GM12872 (cell line): ENCODE results near the gene CMPK1.

Experiments used
- TF ChIP-seq, protein P1 (sequence below): IDR thresholded peaks from 3 replicates; pipeline ENCODE4 v1.5.1; 2011; ENCODE audit warnings: low read depth, mild to moderate bottlenecking, low read length, moderate library complexity; ENCODE audit not compliant: insufficient read depth

The CMPK1 gene

DNA sequence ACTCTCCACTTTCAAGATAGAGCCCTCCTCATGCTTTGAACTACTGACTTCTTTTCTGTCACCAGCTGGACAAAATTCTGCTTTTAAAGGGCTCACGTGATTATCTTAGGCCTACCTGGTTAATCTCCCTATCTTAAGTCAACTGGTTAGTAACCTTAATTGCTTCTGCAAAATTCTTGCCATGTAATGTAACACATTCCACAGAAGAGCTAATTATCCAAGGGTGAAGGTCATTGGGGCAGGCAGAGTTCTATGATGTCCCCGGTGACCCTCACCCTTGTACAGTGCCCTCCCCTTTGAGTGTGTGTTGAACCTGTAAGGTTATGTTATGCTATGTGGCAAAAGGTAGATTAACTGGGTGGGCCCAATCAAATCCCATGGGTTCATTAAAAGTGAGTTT, 57.3 kb downstream of the CMPK1 start:
- TF ChIP-seq, protein P1, sequence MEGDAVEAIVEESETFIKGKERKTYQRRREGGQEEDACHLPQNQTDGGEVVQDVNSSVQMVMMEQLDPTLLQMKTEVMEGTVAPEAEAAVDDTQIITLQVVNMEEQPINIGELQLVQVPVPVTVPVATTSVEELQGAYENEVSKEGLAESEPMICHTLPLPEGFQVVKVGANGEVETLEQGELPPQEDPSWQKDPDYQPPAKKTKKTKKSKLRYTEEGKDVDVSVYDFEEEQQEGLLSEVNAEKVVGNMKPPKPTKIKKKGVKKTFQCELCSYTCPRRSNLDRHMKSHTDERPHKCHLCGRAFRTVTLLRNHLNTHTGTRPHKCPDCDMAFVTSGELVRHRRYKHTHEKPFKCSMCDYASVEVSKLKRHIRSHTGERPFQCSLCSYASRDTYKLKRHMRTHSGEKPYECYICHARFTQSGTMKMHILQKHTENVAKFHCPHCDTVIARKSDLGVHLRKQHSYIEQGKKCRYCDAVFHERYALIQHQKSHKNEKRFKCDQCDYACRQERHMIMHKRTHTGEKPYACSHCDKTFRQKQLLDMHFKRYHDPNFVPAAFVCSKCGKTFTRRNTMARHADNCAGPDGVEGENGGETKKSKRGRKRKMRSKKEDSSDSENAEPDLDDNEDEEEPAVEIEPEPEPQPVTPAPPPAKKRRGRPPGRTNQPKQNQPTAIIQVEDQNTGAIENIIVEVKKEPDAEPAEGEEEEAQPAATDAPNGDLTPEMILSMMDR: no peak

DNA sequence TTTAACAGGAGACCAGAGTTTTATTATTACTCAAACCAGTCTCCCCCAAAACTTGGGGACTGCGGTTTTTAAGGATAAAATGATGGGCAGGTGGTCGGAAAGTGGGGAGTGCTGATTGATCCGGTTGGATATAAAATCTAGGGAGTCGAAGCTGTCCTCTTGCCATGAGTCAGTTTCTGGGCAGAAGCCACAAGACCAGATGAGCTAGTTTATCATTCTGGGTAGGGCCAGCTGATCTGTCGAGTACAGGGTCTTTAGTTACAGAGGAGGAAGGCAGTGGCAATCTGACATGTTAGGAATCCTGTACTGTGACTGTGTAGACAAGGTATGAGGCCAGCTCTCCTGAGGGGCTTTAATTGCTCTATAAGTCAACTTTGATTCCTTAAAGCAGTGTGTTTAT, 59.6 kb downstream of the CMPK1 start:
- TF ChIP-seq, protein P1: no peak

DNA sequence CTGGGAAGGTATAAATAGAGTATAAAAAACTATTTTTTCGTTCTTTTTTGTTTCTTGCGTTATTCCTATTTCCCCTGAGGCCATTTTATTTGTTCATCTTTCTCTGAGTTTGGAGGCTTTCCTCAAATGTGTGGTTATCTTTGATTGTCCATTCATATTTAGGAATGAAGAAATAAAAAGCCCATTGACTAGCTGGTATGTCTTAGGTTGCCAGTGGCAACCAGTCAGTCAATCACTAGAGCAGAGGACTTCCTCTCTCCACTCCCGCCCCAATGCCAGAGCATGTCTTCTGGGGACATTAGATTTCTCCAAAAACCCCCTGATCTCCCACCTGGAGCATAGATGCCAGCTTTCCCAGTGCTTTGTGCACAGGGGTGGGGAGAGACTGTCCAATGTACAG, 61.8 kb downstream of the CMPK1 start:
- TF ChIP-seq, protein P1: no peak

DNA sequence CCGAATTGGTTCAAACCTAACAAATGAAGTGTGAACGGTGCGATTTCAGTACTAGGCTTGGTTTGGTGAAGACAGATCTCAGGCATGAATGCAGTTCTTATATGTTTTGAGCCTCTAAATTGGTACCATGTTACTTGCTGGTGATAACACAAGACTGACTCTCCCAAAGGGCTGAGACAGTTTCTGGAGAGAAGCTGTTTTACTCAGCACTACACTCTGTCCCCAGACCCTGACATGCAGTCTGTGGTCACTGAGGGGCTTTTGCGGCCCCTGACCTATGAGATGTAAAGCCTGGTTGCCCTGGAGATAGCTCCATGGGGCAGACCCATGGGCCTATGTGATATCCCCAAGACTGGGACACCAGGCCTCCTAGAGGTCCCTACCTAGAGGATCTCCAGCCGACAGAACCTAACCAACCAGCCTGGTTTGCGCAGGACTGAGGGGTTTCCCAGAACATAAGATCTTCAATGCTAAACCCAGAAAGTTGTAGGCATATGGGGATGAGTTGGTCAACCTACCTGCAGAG, 63.1 kb downstream of the CMPK1 start:
- TF ChIP-seq, protein P1: no peak

DNA sequence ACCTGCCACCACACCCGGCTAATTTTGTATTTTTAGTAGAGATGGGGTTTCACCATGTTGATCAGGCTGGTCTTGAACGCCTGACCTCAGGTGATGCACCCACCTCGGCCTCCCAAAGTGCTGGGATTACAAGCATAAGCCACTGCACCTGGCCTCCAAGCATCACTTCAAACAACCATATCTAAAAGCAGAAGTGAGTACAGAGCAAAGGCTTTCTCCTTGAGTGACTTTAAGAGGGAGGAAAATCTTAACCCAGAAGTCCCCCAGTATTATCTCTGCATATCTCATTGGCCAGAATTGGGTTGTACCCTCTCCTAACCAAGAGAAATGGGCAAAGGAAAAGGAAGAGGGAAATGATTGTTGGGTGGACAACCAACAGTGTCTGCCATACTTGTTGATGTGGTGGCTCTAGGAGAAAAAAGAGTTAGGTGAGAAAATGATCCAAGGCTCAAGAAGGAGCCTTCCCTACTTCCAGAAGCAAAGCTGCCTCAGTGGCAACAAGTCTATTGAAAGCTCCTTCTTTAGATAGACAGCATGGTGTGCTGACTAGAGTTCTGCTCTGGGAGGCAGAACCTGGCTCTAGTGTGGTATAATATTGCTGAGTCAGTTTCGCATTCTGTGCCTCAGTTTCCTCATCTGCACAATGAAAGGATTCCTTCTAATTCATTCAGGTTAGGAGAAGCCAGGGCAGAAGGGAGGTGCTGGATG, 65.7 kb downstream of the CMPK1 start:
- TF ChIP-seq, protein P1: no peak

DNA sequence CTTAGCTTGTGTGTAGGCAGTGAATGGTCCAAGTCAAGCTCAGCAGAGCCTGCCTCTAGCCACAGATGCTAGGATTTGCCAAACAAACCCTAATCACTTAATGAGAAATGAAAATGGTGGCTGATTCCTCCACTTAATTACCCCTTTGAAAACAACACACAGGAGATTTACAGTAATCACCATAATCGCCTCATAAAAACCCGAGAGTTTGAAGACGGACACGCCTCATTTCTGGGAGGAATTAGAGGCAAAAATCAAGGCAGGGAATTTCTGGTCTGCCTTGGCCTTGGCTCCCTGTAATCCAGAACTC, 66.2 kb downstream of the CMPK1 start:
- TF ChIP-seq, protein P1: no peak

DNA sequence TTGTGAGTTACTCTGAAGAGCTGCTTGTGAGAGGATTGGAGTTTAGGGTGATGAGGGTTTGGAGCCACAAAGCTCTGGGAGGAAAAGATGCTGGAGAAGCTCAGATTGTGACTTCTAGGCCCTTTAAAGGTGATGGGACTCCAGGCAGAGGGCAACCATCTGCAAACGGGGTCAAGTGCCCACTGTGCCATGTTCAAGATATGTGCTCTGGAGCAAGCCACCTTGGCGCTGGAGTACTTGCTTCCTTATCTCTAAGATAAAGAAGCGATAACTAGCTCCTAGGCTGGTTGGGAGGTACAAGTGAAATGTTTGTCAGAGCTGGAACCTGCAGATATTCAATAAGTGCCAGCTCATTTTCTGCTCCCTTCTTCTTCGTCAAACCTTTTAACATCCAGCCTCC, 68.2 kb downstream of the CMPK1 start:
- TF ChIP-seq, protein P1: no peak

DNA sequence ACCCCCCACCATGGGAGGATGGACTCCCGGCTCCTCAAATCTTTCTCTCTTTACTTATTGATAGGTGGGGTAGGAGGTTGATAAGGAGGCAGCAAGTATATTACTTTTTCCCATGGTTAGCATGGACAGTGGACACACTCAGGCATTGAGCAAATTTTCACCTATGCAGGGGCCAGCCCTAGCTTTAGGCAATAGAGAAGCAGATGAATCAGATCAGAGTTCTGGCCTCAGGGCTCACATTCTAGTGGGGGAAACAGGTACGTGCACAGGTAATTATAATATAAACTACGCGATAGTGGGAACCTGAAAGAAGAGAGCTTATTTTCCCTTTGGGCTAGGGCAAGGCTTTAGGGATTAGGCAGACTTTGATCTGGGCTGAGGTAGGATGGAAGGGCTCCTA, 69.0 kb downstream of the CMPK1 start:
- TF ChIP-seq, protein P1: no peak
